ENCODE measurements around the gene CIROP. TPM values are rescaled to one million over a fixed set of nuclear protein-coding genes. Genes with fewer than 3 reads are reported as not detected.
A peak's percentile ranks its signal among the peaks of the same experiment; 100 is the strongest.

Gene CIROP
- total and polyA plus RNA-seq, 9 donors, result not detected

- peaks cover 34% of the 10 kb centered on the region for H3K36me3 ChIP-seq (ENCODE audit: control insufficient read depth, insufficient read depth, low read length)
- no peak overlapping the region for H3K4me3 ChIP-seq (ENCODE audit: low read length)
- no peak for DNase-seq
- H3K4me1 ChIP-seq (ENCODE audit: control insufficient read depth, insufficient read depth, low read length), result peaks cover 9% of the 10 kb centered on the region
- no peaks in the 10 kb centered on the region for H3K27me3 ChIP-seq (ENCODE audit: control insufficient read depth, insufficient read depth, low read length)
- no peaks in the 10 kb centered on the region for H3K9me3 ChIP-seq (replicated peaks; ENCODE audit: control insufficient read depth, low read depth, low read length)
- WGBS (ENCODE audit: insufficient coverage), result no CpG with 5 or more reads among the region's 2 CpGs
- no peak overlapping the region for H3K27ac ChIP-seq (ENCODE audit: low read length)
Observed at GRCh38 chr14:23093104-23093503, 11.7 kb downstream of the CIROP start.

GRCh38 chr14:23091294-23092225 lies 13.2 kb downstream of the CIROP start:
- peaks cover 31% of the 10 kb centered on the region for H3K36me3 ChIP-seq (ENCODE audit: control insufficient read depth, insufficient read depth, low read length)
- H3K4me1 ChIP-seq (ENCODE audit: control insufficient read depth, insufficient read depth, low read length), result peaks cover 7% of the 10 kb centered on the region
- no peak for DNase-seq
- no peaks in the 10 kb centered on the region for H3K27me3 ChIP-seq (ENCODE audit: control insufficient read depth, insufficient read depth, low read length)
- H3K4me3 ChIP-seq (ENCODE audit: low read length), result no peak overlapping the region
- no peaks in the 10 kb centered on the region for H3K9me3 ChIP-seq (replicated peaks; ENCODE audit: control insufficient read depth, low read depth, low read length)
- H3K27ac ChIP-seq (ENCODE audit: low read length), result no peak overlapping the region
- WGBS (ENCODE audit: insufficient coverage), result 77% methylated on average over 5 of the region's 12 CpGs

- no CpG with 5 or more reads among the region's 4 CpGs for WGBS (ENCODE audit: insufficient coverage)
- DNase-seq, result no peak
- Histone ChIP-seq H3K27ac (ENCODE audit: low read length) (no peak overlapping the region), H3K9me3 (replicated peaks; ENCODE audit: control insufficient read depth, low read depth, low read length) (no peaks in the 10 kb centered on the region), H3K4me3 (ENCODE audit: low read length) (no peak overlapping the region), H3K36me3 (ENCODE audit: control insufficient read depth, insufficient read depth, low read length) (peaks cover 36% of the 10 kb centered on the region), H3K27me3 (ENCODE audit: control insufficient read depth, insufficient read depth, low read length) (no peaks in the 10 kb centered on the region), H3K4me1 (ENCODE audit: control insufficient read depth, insufficient read depth, low read length) (peaks cover 4% of the 10 kb centered on the region)
Observed at GRCh38 chr14:23090254-23090636, 14.5 kb downstream of the CIROP start.

GRCh38 chr14:23089498-23090253 lies 15.1 kb downstream of the CIROP start:
- Histone ChIP-seq H3K4me3 (ENCODE audit: low read length) (no peak overlapping the region), H3K9me3 (replicated peaks; ENCODE audit: control insufficient read depth, low read depth, low read length) (no peaks in the 10 kb centered on the region), H3K27me3 (ENCODE audit: control insufficient read depth, insufficient read depth, low read length) (no peaks in the 10 kb centered on the region), H3K27ac (ENCODE audit: low read length) (no peak overlapping the region), H3K36me3 (ENCODE audit: control insufficient read depth, insufficient read depth, low read length) (peaks cover 38% of the 10 kb centered on the region), H3K4me1 (ENCODE audit: control insufficient read depth, insufficient read depth, low read length) (peaks cover 4% of the 10 kb centered on the region)
- no peak for DNase-seq
- 79% methylated on average over 3 of the region's 12 CpGs for WGBS (ENCODE audit: insufficient coverage)

- Histone ChIP-seq H3K27ac (ENCODE audit: low read length) (no peak overlapping the region), H3K36me3 (ENCODE audit: control insufficient read depth, insufficient read depth, low read length) (peaks cover 48% of the 10 kb centered on the region), H3K9me3 (replicated peaks; ENCODE audit: control insufficient read depth, low read depth, low read length) (no peaks in the 10 kb centered on the region), H3K4me1 (ENCODE audit: control insufficient read depth, insufficient read depth, low read length) (no peaks in the 10 kb centered on the region), H3K27me3 (ENCODE audit: control insufficient read depth, insufficient read depth, low read length) (no peaks in the 10 kb centered on the region), H3K4me3 (ENCODE audit: low read length) (no peak overlapping the region)
- no peak for DNase-seq
- WGBS (ENCODE audit: insufficient coverage), result no CpG with 5 or more reads among the region's 1 CpG
Observed at GRCh38 chr14:23086565-23086964, 18.2 kb downstream of the CIROP start.

GRCh38 chr14:23085458-23085857 lies 19.3 kb downstream of the CIROP start:
- DNase-seq, result no peak
- 80% methylated on average over 3 of the region's 3 CpGs for WGBS (ENCODE audit: insufficient coverage)
- H3K9me3 ChIP-seq (replicated peaks; ENCODE audit: control insufficient read depth, low read depth, low read length), result no peaks in the 10 kb centered on the region
- H3K27me3 ChIP-seq (ENCODE audit: control insufficient read depth, insufficient read depth, low read length), result no peaks in the 10 kb centered on the region
- peaks cover 48% of the 10 kb centered on the region for H3K36me3 ChIP-seq (ENCODE audit: control insufficient read depth, insufficient read depth, low read length)
- no peaks in the 10 kb centered on the region for H3K4me1 ChIP-seq (ENCODE audit: control insufficient read depth, insufficient read depth, low read length)
- H3K4me3 ChIP-seq (ENCODE audit: low read length), result no peak overlapping the region
- no peak overlapping the region for H3K27ac ChIP-seq (ENCODE audit: low read length)

GRCh38 chr14:23080474-23080873 lies 24.3 kb downstream of the CIROP start:
- H3K4me1 ChIP-seq (ENCODE audit: control insufficient read depth, insufficient read depth, low read length), result no peaks in the 10 kb centered on the region
- no peak for DNase-seq
- no peaks in the 10 kb centered on the region for H3K9me3 ChIP-seq (replicated peaks; ENCODE audit: control insufficient read depth, low read depth, low read length)
- no peak overlapping the region for H3K4me3 ChIP-seq (ENCODE audit: low read length)
- H3K27ac ChIP-seq (ENCODE audit: low read length), result no peak overlapping the region
- no peaks in the 10 kb centered on the region for H3K27me3 ChIP-seq (ENCODE audit: control insufficient read depth, insufficient read depth, low read length)
- WGBS (ENCODE audit: insufficient coverage), result no CpG with 5 or more reads among the region's 1 CpG
- peaks cover 62% of the 10 kb centered on the region for H3K36me3 ChIP-seq (ENCODE audit: control insufficient read depth, insufficient read depth, low read length)

- no peak for DNase-seq
- no peak overlapping the region for H3K4me3 ChIP-seq (ENCODE audit: low read length)
- H3K9me3 ChIP-seq (replicated peaks; ENCODE audit: control insufficient read depth, low read depth, low read length), result no peaks in the 10 kb centered on the region
- H3K36me3 ChIP-seq (ENCODE audit: control insufficient read depth, insufficient read depth, low read length), result peaks cover 62% of the 10 kb centered on the region
- H3K4me1 ChIP-seq (ENCODE audit: control insufficient read depth, insufficient read depth, low read length), result no peaks in the 10 kb centered on the region
- 83% methylated on average over 2 of the region's 2 CpGs for WGBS (ENCODE audit: insufficient coverage)
- no peaks in the 10 kb centered on the region for H3K27me3 ChIP-seq (ENCODE audit: control insufficient read depth, insufficient read depth, low read length)
- H3K27ac ChIP-seq (ENCODE audit: low read length), result no peak overlapping the region
Observed at GRCh38 chr14:23079716-23080115, 25.1 kb downstream of the CIROP start.

- WGBS (ENCODE audit: insufficient coverage), result 17% methylated on average over 1 of the region's 2 CpGs
- no peaks in the 10 kb centered on the region for H3K9me3 ChIP-seq (replicated peaks; ENCODE audit: control insufficient read depth, low read depth, low read length)
- no peaks in the 10 kb centered on the region for H3K4me1 ChIP-seq (ENCODE audit: control insufficient read depth, insufficient read depth, low read length)
- no peak overlapping the region for H3K27ac ChIP-seq (ENCODE audit: low read length)
- DNase-seq, result peak; percentile 46
- no peak overlapping the region for H3K4me3 ChIP-seq (ENCODE audit: low read length)
- no peaks in the 10 kb centered on the region for H3K27me3 ChIP-seq (ENCODE audit: control insufficient read depth, insufficient read depth, low read length)
- H3K36me3 ChIP-seq (ENCODE audit: control insufficient read depth, insufficient read depth, low read length), result peaks cover 66% of the 10 kb centered on the region
Observed at GRCh38 chr14:23078692-23079116, 26.1 kb downstream of the CIROP start.

GRCh38 chr14:23077962-23078361 lies 26.8 kb downstream of the CIROP start:
- H3K36me3 ChIP-seq (ENCODE audit: control insufficient read depth, insufficient read depth, low read length), result peaks cover 66% of the 10 kb centered on the region
- no peaks in the 10 kb centered on the region for H3K9me3 ChIP-seq (replicated peaks; ENCODE audit: control insufficient read depth, low read depth, low read length)
- H3K4me3 ChIP-seq (ENCODE audit: low read length), result no peak overlapping the region
- H3K4me1 ChIP-seq (ENCODE audit: control insufficient read depth, insufficient read depth, low read length), result no peaks in the 10 kb centered on the region
- WGBS (ENCODE audit: insufficient coverage), result 100% methylated on average over 1 of the region's 5 CpGs
- H3K27me3 ChIP-seq (ENCODE audit: control insufficient read depth, insufficient read depth, low read length), result no peaks in the 10 kb centered on the region
- H3K27ac ChIP-seq (ENCODE audit: low read length), result no peak overlapping the region
- DNase-seq, result no peak
